Measurements from ENCODE around the gene MUSK. TPM values are rescaled to one million over a fixed set of nuclear protein-coding genes. Genes with fewer than 3 reads are reported as not detected.

MUSK gene
- polyA plus RNA-seq, 2 of the 4 experiments (the other 2 are of a cell fraction), result not detected

- 0 out of 3 replicates have a peak, but pooled peaks cover 4% of the 10 kb centered on the region for H3K4me1 ChIP-seq
- peaks cover under 1% of the 10 kb centered on the region; the same call in 2 of the 3 replicates for H3K9me3 ChIP-seq
- FAIRE-seq, result no peak
- no peak overlapping the region for H3K27ac ChIP-seq
- WGBS (ENCODE audit: missing lambda C conversion rate), result 65% methylated on average over 3 of the region's 3 CpGs
- TF ChIP-seq CHD2 (IDR thresholded peaks at IDR 0.05; ENCODE audit: low read length, partially characterized antibody) (no peak), CEBPB (IDR thresholded peaks at IDR 0.05) (no peak), HDAC2 (IDR thresholded peaks at IDR 0.05) (no peak), CBX8 (IDR thresholded peaks at IDR 0.05) (no peak), RFX5 (IDR thresholded peaks at IDR 0.05) (no peak), CTCF (IDR thresholded peaks at IDR 0.05) (no peak), HOXA7 (CRISPR knock-in tag; IDR thresholded peaks at IDR 0.05) (no peak), SMC3 (IDR thresholded peaks at IDR 0.05) (no peak), TFCP2L1 (CRISPR knock-in tag; IDR thresholded peaks at IDR 0.05) (no peak), MAFK (IDR thresholded peaks at IDR 0.05; ENCODE audit: partially characterized antibody) (no peak)
- TF ChIP-seq, protein P1, sequence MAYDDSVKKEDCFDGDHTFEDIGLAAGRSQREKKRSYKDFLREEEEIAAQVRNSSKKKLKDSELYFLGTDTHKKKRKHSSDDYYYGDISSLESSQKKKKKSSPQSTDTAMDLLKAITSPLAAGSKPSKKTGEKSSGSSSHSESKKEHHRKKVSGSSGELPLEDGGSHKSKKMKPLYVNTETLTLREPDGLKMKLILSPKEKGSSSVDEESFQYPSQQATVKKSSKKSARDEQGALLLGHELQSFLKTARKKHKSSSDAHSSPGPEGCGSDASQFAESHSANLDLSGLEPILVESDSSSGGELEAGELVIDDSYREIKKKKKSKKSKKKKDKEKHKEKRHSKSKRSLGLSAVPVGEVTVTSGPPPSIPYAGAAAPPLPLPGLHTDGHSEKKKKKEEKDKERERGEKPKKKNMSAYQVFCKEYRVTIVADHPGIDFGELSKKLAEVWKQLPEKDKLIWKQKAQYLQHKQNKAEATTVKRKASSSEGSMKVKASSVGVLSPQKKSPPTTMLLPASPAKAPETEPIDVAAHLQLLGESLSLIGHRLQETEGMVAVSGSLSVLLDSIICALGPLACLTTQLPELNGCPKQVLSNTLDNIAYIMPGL (CRISPR knock-in tag; IDR thresholded peaks at IDR 0.05; ENCODE audit: borderline replicate concordance), result no peak
- no peak overlapping the region for H3K4me3 ChIP-seq
- H3K4me2 ChIP-seq, result no peak overlapping the region
- DNase-seq (ENCODE audit: low read depth in 1 of 2, low spot score in 1 of 2), result no peak
- ATAC-seq, result no peak
- CTCF ChIA-PET, result no interaction called here
- POLR2A ChIA-PET, result no interaction called here
Measured at GRCh38 chr9:110764006-110764405, 95.4 kb downstream of the MUSK start.

GRCh38 chr9:110765926-110766325, 97.3 kb downstream of the MUSK start:
- ChIA-PET POLR2A (no interaction called here), CTCF (no interaction called here)
- no peak for FAIRE-seq
- H3K4me3 ChIP-seq, result no peak overlapping the region
- no peak for DNase-seq (ENCODE audit: low read depth in 1 of 2, low spot score in 1 of 2)
- TF ChIP-seq ZSCAN20 (CRISPR knock-in tag; IDR thresholded peaks at IDR 0.05), result no peak
- TF ChIP-seq PBX3 (IDR thresholded peaks at IDR 0.05), result no peak
- no peak for TF ChIP-seq CHD4 (IDR thresholded peaks at IDR 0.05; ENCODE audit: borderline replicate concordance)
- no peak for TF ChIP-seq POLR2A (IDR thresholded peaks at IDR 0.05; ENCODE audit: low read length)
- no peak for TF ChIP-seq HDAC2 (IDR thresholded peaks at IDR 0.05)
- no peak for TF ChIP-seq BHLHE40 (IDR thresholded peaks at IDR 0.05; ENCODE audit: low read depth, low read length)
- no peak for TF ChIP-seq TFCP2L1 (CRISPR knock-in tag; IDR thresholded peaks at IDR 0.05)
- TF ChIP-seq JUN (IDR thresholded peaks at IDR 0.05), result no peak
- TF ChIP-seq, protein P2, sequence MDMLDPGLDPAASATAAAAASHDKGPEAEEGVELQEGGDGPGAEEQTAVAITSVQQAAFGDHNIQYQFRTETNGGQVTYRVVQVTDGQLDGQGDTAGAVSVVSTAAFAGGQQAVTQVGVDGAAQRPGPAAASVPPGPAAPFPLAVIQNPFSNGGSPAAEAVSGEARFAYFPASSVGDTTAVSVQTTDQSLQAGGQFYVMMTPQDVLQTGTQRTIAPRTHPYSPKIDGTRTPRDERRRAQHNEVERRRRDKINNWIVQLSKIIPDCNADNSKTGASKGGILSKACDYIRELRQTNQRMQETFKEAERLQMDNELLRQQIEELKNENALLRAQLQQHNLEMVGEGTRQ (IDR thresholded peaks at IDR 0.05), result no peak
- TF ChIP-seq RARB (CRISPR knock-in tag; IDR thresholded peaks at IDR 0.05), result no peak
- no peak for TF ChIP-seq HOXB5 (CRISPR knock-in tag; IDR thresholded peaks at IDR 0.05)
- TF ChIP-seq FOSL2 (IDR thresholded peaks at IDR 0.05), result no peak
- no peak for TF ChIP-seq FOSL2 (CRISPR knock-in tag; IDR thresholded peaks at IDR 0.05)
- no peak for TF ChIP-seq KDM5A (IDR thresholded peaks at IDR 0.05)
- TF ChIP-seq NFE2L2 (conservative IDR thresholded peaks at IDR 0.05; ENCODE audit: low read length), result no peak
- TF ChIP-seq EHMT2 (IDR thresholded peaks at IDR 0.05; ENCODE audit: low read depth), result no peak
- WGBS (ENCODE audit: missing lambda C conversion rate), result 82% methylated on average over 2 of the region's 2 CpGs
- no peak overlapping the region for H3K27ac ChIP-seq
- no peak for ATAC-seq
- no peak overlapping the region for H3K4me2 ChIP-seq
- H3K4me1 ChIP-seq, result 0 out of 3 replicates have a peak, but pooled peaks cover 4% of the 10 kb centered on the region
- H3K9me3 ChIP-seq, result no peaks in the 10 kb centered on the region
